Stomach smooth muscle (tissue), 2 donors: ENCODE results near the gene FOXA3.

Source experiments
- H3K27ac ChIP-seq: one replicate; pipeline ENCODE4 v1.7.0; 2013; ENCODE audit warnings: mild to moderate bottlenecking, low read length, inconsistent platforms
- H3K27me3 ChIP-seq, 2 donors: one replicate each; pipeline ENCODE4 v1.7.0; 2013; ENCODE audit warnings: low read length in 2 of 2; ENCODE audit not compliant: insufficient read depth in 2 of 2, control insufficient read depth in 1 of 2
- H3K36me3 ChIP-seq, 2 donors: one replicate each; pipeline ENCODE4 v1.7.0; 2013; ENCODE audit warnings: low read length in 2 of 2; ENCODE audit not compliant: control insufficient read depth in 2 of 2, insufficient read depth in 2 of 2
- H3K4me1 ChIP-seq: one replicate; pipeline ENCODE4 v1.7.0; 2013; ENCODE audit warnings: low read length; ENCODE audit not compliant: control insufficient read depth, insufficient read depth
- H3K4me3 ChIP-seq, 2 donors: one replicate each; pipeline ENCODE4 v1.7.0; 2013; ENCODE audit warnings: low read length in 2 of 2
- H3K9ac ChIP-seq, 2 donors: one replicate each; pipeline ENCODE4 v1.7.0; 2013; ENCODE audit warnings: low read length in 2 of 2, mild to moderate bottlenecking in 1 of 2
- H3K9me3 ChIP-seq, 2 donors: one replicate each; pipeline ENCODE4 v1.7.0; 2013; ENCODE audit warnings: low read length in 2 of 2; ENCODE audit not compliant: control insufficient read depth in 2 of 2
- donor health status: healthy.
- donor health status: Pancreatic carcinoma.

FOXA3 gene

DNA sequence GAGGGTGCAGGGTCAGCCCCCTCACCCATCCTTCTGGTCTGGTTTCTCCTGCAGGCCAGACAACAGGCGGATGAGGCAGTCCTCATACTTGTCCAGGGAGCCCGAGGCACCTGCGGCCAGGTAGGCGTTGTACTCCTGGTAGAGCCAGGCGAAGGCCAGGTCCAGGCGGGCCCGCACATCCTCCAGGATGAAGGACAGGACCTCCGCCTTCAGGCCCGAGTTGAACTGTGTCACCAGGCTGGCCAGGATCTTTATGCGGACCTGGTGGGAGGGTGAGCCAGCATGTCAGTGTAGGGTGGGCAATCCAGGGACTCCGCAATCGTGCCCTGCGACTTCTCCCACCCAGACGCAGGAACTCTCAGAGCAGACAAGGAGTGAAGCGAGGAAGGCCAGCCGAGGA lies 35.2 kb upstream of the FOXA3 start:
- peaks cover 2% of the 10 kb centered on the region for H3K4me1 ChIP-seq
- H3K27me3 ChIP-seq: no peaks in the 10 kb centered on the region
- H3K9me3 ChIP-seq: no peaks in the 10 kb centered on the region
- no peak overlapping the region for H3K4me3 ChIP-seq
- H3K36me3 ChIP-seq: peaks cover 61 to 68% of the 10 kb centered on the region in 2 donors
- H3K9ac ChIP-seq: no peak overlapping the region
- no peak overlapping the region for H3K27ac ChIP-seq

- no peaks in the 10 kb centered on the region for H3K27me3 ChIP-seq
- H3K4me3 ChIP-seq: no peak overlapping the region
- H3K4me1 ChIP-seq: no peaks in the 10 kb centered on the region
- peaks cover 52 to 58% of the 10 kb centered on the region in 2 donors for H3K36me3 ChIP-seq
- no peaks in the 10 kb centered on the region for H3K9me3 ChIP-seq
- H3K27ac ChIP-seq: no peak overlapping the region
- H3K9ac ChIP-seq: no peak overlapping the region
Observed at GRCh38 chr19:45834970-45835369, 29.2 kb upstream of the FOXA3 start.

GRCh38 chr19:45842198-45842597 lies 21.9 kb upstream of the FOXA3 start:
- Histone ChIP-seq H3K9ac (no peak overlapping the region), H3K36me3 (peaks cover 51 to 56% of the 10 kb centered on the region in 2 donors), H3K27me3 (no peaks in the 10 kb centered on the region), H3K4me3 (no peak overlapping the region), H3K4me1 (no peaks in the 10 kb centered on the region), H3K9me3 (no peaks in the 10 kb centered on the region), H3K27ac (no peak overlapping the region)

GRCh38 chr19:45847663-45848062 lies 16.5 kb upstream of the FOXA3 start:
- no peak overlapping the region for H3K4me3 ChIP-seq
- peaks cover 65 to 68% of the 10 kb centered on the region in 2 donors for H3K36me3 ChIP-seq
- no peak overlapping the region for H3K9ac ChIP-seq
- no peaks in the 10 kb centered on the region for H3K4me1 ChIP-seq
- H3K9me3 ChIP-seq: no peaks in the 10 kb centered on the region
- no peaks in the 10 kb centered on the region for H3K27me3 ChIP-seq
- no peak overlapping the region for H3K27ac ChIP-seq

- Histone ChIP-seq H3K36me3 (peaks cover 60 to 63% of the 10 kb centered on the region in 2 donors), H3K9ac (no peak overlapping the region), H3K4me3 (no peak overlapping the region), H3K27ac (no peak overlapping the region), H3K27me3 (no peaks in the 10 kb centered on the region), H3K4me1 (no peaks in the 10 kb centered on the region), H3K9me3 (no peaks in the 10 kb centered on the region)
Observed at GRCh38 chr19:45848922-45849321, 15.2 kb upstream of the FOXA3 start.

DNA sequence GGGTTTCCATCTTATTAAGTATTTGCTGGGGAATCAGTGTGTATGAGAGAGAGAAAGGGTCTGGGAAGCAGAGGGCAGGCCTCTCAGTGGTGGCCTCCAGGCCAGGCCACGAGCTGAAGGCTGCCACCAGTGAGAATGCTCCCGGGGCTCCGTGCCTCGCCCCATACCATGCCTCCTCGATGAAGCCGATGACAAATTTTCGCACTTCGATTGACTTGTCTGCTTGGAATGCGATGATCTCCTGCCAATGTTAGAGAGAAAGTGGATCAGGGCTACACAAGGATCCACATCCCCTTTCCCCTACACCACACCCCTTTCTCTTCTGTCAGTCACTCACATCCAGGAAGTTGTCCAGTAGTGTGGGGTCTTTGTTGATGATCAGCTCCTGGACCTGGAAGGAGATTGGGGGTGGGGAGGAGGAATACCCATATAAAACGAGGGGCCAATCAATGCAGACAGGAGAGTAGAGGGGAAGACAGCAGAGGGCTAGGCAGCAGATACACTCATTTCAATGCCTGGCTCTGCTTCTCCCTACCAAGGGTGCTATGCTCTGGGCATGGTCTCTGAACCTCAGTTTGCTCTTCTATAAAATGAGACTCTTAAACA lies 11.9 kb upstream of the FOXA3 start:
- Histone ChIP-seq H3K27ac (no peak overlapping the region), H3K9me3 (no peaks in the 10 kb centered on the region), H3K4me3 (no peak overlapping the region), H3K9ac (no peak overlapping the region), H3K4me1 (no peaks in the 10 kb centered on the region), H3K36me3 (peaks cover 56 to 57% of the 10 kb centered on the region in 2 donors), H3K27me3 (no peaks in the 10 kb centered on the region)

GRCh38 chr19:45852983-45853382 lies 11.1 kb upstream of the FOXA3 start:
- H3K4me1 ChIP-seq: no peaks in the 10 kb centered on the region
- H3K4me3 ChIP-seq: no peak overlapping the region
- H3K27ac ChIP-seq: no peak overlapping the region
- H3K9me3 ChIP-seq: no peaks in the 10 kb centered on the region
- peak overlapping the region in 1 of 2 donors; percentile 36 for H3K9ac ChIP-seq
- H3K36me3 ChIP-seq: peaks cover 50% of the 10 kb centered on the region in 2 donors
- H3K27me3 ChIP-seq: no peaks in the 10 kb centered on the region

DNA sequence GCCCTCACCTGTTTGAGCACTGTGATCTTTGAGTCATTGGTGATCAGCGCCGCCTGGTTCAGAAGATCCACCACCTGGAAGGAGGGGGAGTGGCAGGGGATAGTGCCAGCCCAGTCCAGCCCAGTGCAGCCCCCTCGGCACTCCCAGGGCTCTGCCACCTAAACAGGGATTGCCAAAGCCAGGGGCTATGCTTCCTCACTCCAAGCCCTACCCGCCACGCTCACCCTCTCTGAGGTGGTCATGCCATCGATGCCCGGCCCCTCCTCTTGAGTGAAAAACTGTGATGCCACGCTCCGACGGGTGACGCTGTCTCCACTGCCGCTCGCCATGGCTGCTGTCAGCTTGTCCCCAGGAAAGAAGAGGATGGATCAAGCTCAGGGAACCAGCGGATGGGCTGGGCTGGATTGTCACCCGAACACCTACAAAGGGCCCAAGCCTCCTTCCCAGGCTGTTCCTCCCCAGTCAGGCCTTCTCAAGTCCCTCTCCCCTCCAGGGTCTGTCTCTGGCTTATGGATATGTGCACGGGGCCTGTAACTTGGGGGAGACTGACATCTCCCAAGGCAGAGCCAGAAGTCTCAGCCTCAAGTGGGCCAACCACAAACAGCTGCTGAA lies 9.9 kb upstream of the FOXA3 start:
- Histone ChIP-seq H3K27me3 (no peaks in the 10 kb centered on the region), H3K4me1 (no peaks in the 10 kb centered on the region)

DNA sequence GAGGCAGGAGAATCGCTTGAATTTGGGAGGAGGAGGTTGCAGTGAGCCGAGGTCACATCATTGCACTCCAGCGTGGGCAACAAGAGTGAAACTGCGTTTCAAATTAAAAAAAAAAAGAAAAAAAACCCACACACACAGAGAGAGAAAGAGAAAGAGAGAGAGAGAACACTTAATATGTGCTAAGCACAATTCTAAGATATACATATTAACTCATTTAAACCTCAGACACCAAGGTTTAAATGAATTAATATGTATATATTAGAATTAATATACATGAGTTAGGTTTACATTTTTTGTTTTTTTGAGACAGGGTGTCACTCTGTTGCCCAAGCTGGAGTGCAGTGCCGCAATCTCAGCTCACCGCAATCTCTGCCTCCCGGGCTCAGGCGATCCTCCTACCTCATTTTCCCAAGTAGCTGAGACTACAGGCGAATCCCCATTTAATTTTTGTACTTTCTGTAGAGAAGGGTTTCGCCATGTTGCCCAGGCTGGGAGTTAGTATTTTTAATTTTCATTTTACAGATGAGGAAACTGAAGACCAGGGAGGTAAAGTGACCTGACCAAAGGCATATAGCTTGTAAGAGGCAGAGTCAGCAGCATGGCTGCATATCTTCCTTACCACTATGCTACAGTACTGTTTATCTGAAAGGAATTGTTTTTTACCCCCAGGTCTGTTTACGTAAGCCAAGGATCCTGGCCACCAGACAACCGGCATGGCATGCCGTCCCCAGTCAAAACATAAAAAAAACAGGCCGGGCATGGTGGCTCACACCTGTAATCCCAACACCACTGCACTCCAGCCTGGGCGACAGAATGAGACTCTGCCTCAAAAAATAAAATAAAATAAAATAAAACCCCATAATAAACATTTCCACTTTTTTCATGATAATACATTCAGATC lies 3.5 kb upstream of the FOXA3 start:
- peaks cover 16 to 22% of the 10 kb centered on the region in 2 donors for H3K27me3 ChIP-seq
- H3K27ac ChIP-seq: no peak overlapping the region
- peaks cover 11% of the 10 kb centered on the region for H3K4me1 ChIP-seq
- peaks cover 5 to 9% of the 10 kb centered on the region in 2 donors for H3K36me3 ChIP-seq
- no peaks in the 10 kb centered on the region for H3K9me3 ChIP-seq
- no peak overlapping the region for H3K4me3 ChIP-seq
- H3K9ac ChIP-seq: no peak overlapping the region

More for the DNA sequence above, 9.9 kb upstream of the FOXA3 start:
- H3K4me3 ChIP-seq: no peak overlapping the region
- H3K36me3 ChIP-seq: peaks cover 41 to 42% of the 10 kb centered on the region in 2 donors
- no peak overlapping the region for H3K27ac ChIP-seq
- no peaks in the 10 kb centered on the region for H3K9me3 ChIP-seq
- H3K9ac ChIP-seq: no peak overlapping the region

- Histone ChIP-seq H3K9ac (peak overlapping the region; percentile 73 to 89), H3K27ac (peak overlapping the region; percentile 81), H3K27me3 (peaks cover 18 to 24% of the 10 kb centered on the region in 2 donors), H3K4me3 (peak overlapping the region; percentile 79 to 98), H3K36me3 (peaks cover 5 to 6% of the 10 kb centered on the region in 2 donors), H3K4me1 (peaks cover 11% of the 10 kb centered on the region), H3K9me3 (no peaks in the 10 kb centered on the region)
Observed at GRCh38 chr19:45862271-45862563, 1.9 kb upstream of the FOXA3 start.
